B cell (primary cell): Measurements from ENCODE around the gene BOD1. TPM values are rescaled to one million over a fixed set of nuclear protein-coding genes. Genes with fewer than 3 reads are reported as not detected.

Experiments used
- ATAC-seq: fragments of 200-7000 bp; cut with Tn5 transposase; one replicate; pipeline ENCODE4 v1.10.0; 2021; ENCODE audit warnings: low read depth, mild to moderate bottlenecking, moderate number of reproducible peaks, moderate library complexity
- CTCF ChIA-PET: fragments of 350-600 bp; sonication (Branson Sonifier 250); formaldehyde crosslinking; loops from one replicate; lab custom pipeline; 2021; ENCODE audit warnings: antibody characterized with exemption, inconsistent platforms; lab: Charles Lee
- POLR2A ChIA-PET: fragments of 350-600 bp; sonication (Branson Sonifier 250); formaldehyde crosslinking; loops from one replicate; lab custom pipeline; 2021; ENCODE audit warnings: antibody characterized with exemption; lab: Charles Lee
- DNase-seq: peaks from one replicate; pipeline ENCODE4 v3.0.0; 2013
- H2AFZ ChIP-seq: 2 replicates; pipeline ENCODE4 v1.6.1; 2012; ENCODE audit warnings: mild to moderate bottlenecking, low read depth, low read length; ENCODE audit not compliant: insufficient read depth, poor library complexity, severe bottlenecking
- H3K27ac ChIP-seq, 2 donors: 1 replicate in 1 of 2; 2 replicates in 1 of 2; pipeline ENCODE4 v1.5.1; 2012 to 2013; ENCODE audit warnings: low read length in 2 of 2, mild to moderate bottlenecking in 2 of 2, moderate library complexity in 1 of 2
- H3K27me3 ChIP-seq, 4 experiments: fragments of 200-600 bp in 1 of 4; sonication (generic) in 1 of 4; replicated peaks in 1 of 4; 1 replicate in 2 of 4; 2 replicates in 2 of 4; pipeline versions ENCODE4 v1.6.1 to v1.7.0; 2013 to 2016; ENCODE audit warnings: low read length in 3 of 4, mild to moderate bottlenecking in 2 of 4, mixed read lengths in 1 of 4, moderate library complexity in 1 of 4; ENCODE audit not compliant: insufficient read depth in 4 of 4, control insufficient read depth in 3 of 4; ENCODE audit errors: control extremely low read depth in 1 of 4
- H3K36me3 ChIP-seq, 2 experiments: replicated peaks in 1 of 2; 1 replicate in 1 of 2; 2 replicates in 1 of 2; pipeline versions ENCODE4 v1.6.1 to v1.7.1; 2013; ENCODE audit warnings: low read length in 1 of 2; ENCODE audit not compliant: insufficient read depth in 2 of 2, control insufficient read depth in 1 of 2; ENCODE audit errors: control extremely low read depth in 1 of 2, extremely low read depth in 1 of 2
- H3K4me1 ChIP-seq, 2 donors: fragments of 200-600 bp in 1 of 2; sonication (generic) in 1 of 2; 1 replicate in 1 of 2; 2 replicates in 1 of 2; pipeline versions ENCODE4 v1.5.1 to v1.6.1; 2013 to 2017; ENCODE audit warnings: low read length in 2 of 2; ENCODE audit not compliant: control insufficient read depth in 2 of 2, insufficient read depth in 2 of 2
- H3K4me2 ChIP-seq: replicated peaks from 2 replicates; pipeline ENCODE3; 2012; ENCODE audit warnings: mild to moderate bottlenecking, low read depth, low read length; ENCODE audit not compliant: poor library complexity, severe bottlenecking
- H3K4me3 ChIP-seq, 5 experiments: fragments of 200-600 bp in 1 of 5; sonication (generic) in 1 of 5; 1 replicate in 3 of 5; 2 replicates in 2 of 5; pipeline versions ENCODE4 v1.5.1 to v1.7.0; 2011 to 2016; ENCODE audit warnings: low read length in 4 of 5, mild to moderate bottlenecking in 4 of 5, low read depth in 2 of 5, control low read depth in 1 of 5, moderate library complexity in 1 of 5; ENCODE audit not compliant: insufficient read depth in 1 of 5; ENCODE audit errors: control extremely low read depth in 1 of 5, extremely low read depth in 1 of 5
- H3K79me2 ChIP-seq: fragments of 200-600 bp; sonication (generic); one replicate; pipeline ENCODE4 v1.6.0; 2016; ENCODE audit warnings: low read length; ENCODE audit not compliant: control insufficient read depth, insufficient read depth
- H3K9ac ChIP-seq: fragments of 200-600 bp; sonication (generic); 2 replicates; pipeline ENCODE4 v1.6.1; 2017; ENCODE audit warnings: mild to moderate bottlenecking, low read length, moderate library complexity
- H3K9me3 ChIP-seq, 3 donors: one replicate each; pipeline versions ENCODE4 v1.6.1 to v1.7.1; 2013; ENCODE audit warnings: low read length in 2 of 3; ENCODE audit not compliant: control insufficient read depth in 2 of 3, insufficient read depth in 1 of 3; ENCODE audit errors: control extremely low read depth in 1 of 3
- H4K20me1 ChIP-seq: 2 replicates; pipeline ENCODE4 v1.6.0; 2012; ENCODE audit warnings: mild to moderate bottlenecking, low read length; ENCODE audit not compliant: insufficient read depth, control insufficient read depth, poor library complexity, severe bottlenecking
- H3K27ac Mint-ChIP-seq: one replicate; pipeline ENCODE4 v1.8.0; 2021; ENCODE audit warnings: mixed read lengths
- H3K27me3 Mint-ChIP-seq: one replicate; pipeline ENCODE4 v1.8.0; 2021; ENCODE audit warnings: mixed read lengths
- H3K4me1 Mint-ChIP-seq: one replicate; pipeline ENCODE4 v1.8.0; 2021; ENCODE audit warnings: mixed read lengths
- H3K4me3 Mint-ChIP-seq: one replicate; pipeline ENCODE4 v1.8.0; 2021; ENCODE audit warnings: mixed read lengths
- H3K9me3 Mint-ChIP-seq: one replicate; pipeline ENCODE4 v1.8.0; 2022; ENCODE audit warnings: mixed read lengths; ENCODE audit not compliant: insufficient read depth
- CTCF ChIP-seq: fragments of 200-600 bp; IDR thresholded peaks from one replicate; pipeline ENCODE4 v1.8.0; 2022; ENCODE audit warnings: antibody characterized with exemption, mild to moderate bottlenecking
- EZH2 ChIP-seq: IDR thresholded peaks from 2 replicates; pipeline ENCODE4 v1.6.1; 2012; ENCODE audit warnings: borderline replicate concordance, low read depth, mild to moderate bottlenecking, moderate library complexity, low read length; ENCODE audit not compliant: insufficient read depth, poor library complexity, severe bottlenecking
- WGBS: methylation state at CpG from one replicate; pipeline ENCODE4 v1.1.5; 2013; ENCODE audit warnings: missing lambda C conversion rate; ENCODE audit not compliant: insufficient coverage; 5-methylcytosine and 5-hydroxymethylcytosine counted together
- intact Hi-C: fragments of 100-400 bp; cut with micrococcal nuclease; formaldehyde crosslinking; loops from one replicate; pipeline ENCODE4 v1.10.0; 2022
- polyA plus RNA-seq: library from polyadenylated mRNA; depleted of rRNA; stranded (reverse); fragments of >200 nt; gene quantifications from 2 replicates; pipeline ENCODE4 v1.2.3, GENCODE V29; 2012
- total RNA-seq, 2 donors: library from RNA; stranded (reverse); fragments of 120-200 nt in 1 of 2; gene quantifications; 1 replicate in 1 of 2; 2 replicates in 1 of 2; pipeline versions ENCODE4 v1.2.3 to v1.2.4, GENCODE V29; 2013 to 2022

The BOD1 gene
- total and polyA plus RNA-seq, 2 donors (not counting 1 experiment from before 2014, with no cell fraction given): 15.1 to 34.7 TPM

- intact Hi-C loops: no loop called here
- ChIA-PET CTCF (no interaction called here), POLR2A (no interaction called here)
- peaks cover 4% of the 10 kb centered on the region for H3K9me3 Mint-ChIP-seq
- Histone ChIP-seq H3K4me2 (no peak overlapping the region), H3K27me3 (no peaks in the 10 kb centered on the region), H2AFZ (no peak overlapping the region), H3K27ac (no peak overlapping the region), H3K4me3 (no peak overlapping the region), H3K79me2 (no peaks in the 10 kb centered on the region), H4K20me1 (no peaks in the 10 kb centered on the region), H3K9ac (no peak overlapping the region), H3K4me1 (peaks cover 7 to 8% of the 10 kb centered on the region in 2 donors), H3K9me3 (peaks cover 0 to 7% (median 0%) of the 10 kb centered on the region in 3 donors), H3K36me3 (no peaks in the 10 kb centered on the region)
- TF ChIP-seq CTCF: no peak
- TF ChIP-seq EZH2: no peak
- no peak overlapping the region for H3K4me3 Mint-ChIP-seq
- H3K27ac Mint-ChIP-seq: no peak overlapping the region
- H3K4me1 Mint-ChIP-seq: peaks cover 6% of the 10 kb centered on the region
- no peaks in the 10 kb centered on the region for H3K27me3 Mint-ChIP-seq
- ATAC-seq: no peak
- WGBS: 95% methylated on average over 4 of the region's 12 CpGs
- DNase-seq: no peak
Measured at GRCh38 chr5:173662581-173663351, 46.3 kb upstream of the BOD1 start.

GRCh38 chr5:173660481-173661280 is 44.2 kb upstream of the BOD1 start:
- ATAC-seq (no peak), DNase-seq (no peak)
- H3K27me3 ChIP-seq: no peaks in the 10 kb centered on the region
- Mint-ChIP-seq H3K27ac (peak overlapping the region; percentile 53), H3K27me3 (no peaks in the 10 kb centered on the region), H3K9me3 (peaks cover 4% of the 10 kb centered on the region), H3K4me1 (peaks cover 6% of the 10 kb centered on the region), H3K4me3 (no peak overlapping the region)
- no peak overlapping the region for H3K4me3 ChIP-seq
- no peak overlapping the region for H3K9ac ChIP-seq
- H3K4me1 ChIP-seq: peaks cover 7 to 8% of the 10 kb centered on the region in 2 donors
- TF ChIP-seq EZH2 (no peak), CTCF (no peak)
- WGBS: 94% methylated on average over 11 of the region's 14 CpGs
- H3K36me3 ChIP-seq: no peaks in the 10 kb centered on the region
- H3K27ac ChIP-seq: no peak overlapping the region
- H3K4me2 ChIP-seq: no peak overlapping the region
- no peaks in the 10 kb centered on the region for H4K20me1 ChIP-seq
- intact Hi-C loops: no loop called here
- H2AFZ ChIP-seq: no peak overlapping the region
- POLR2A ChIA-PET: interaction anchor here (0.7 kb wide), 1 partner anchor 188 kb away, joined by 9 read pairs; no protein-coding TSS in a partner anchor
- CTCF ChIA-PET: no interaction called here
- H3K9me3 ChIP-seq: peaks cover 0 to 7% (median 0%) of the 10 kb centered on the region in 3 donors
- H3K79me2 ChIP-seq: no peaks in the 10 kb centered on the region
